Spleen (tissue), 11 donors: ENCODE measurements around the gene MGAT5. TPM values are rescaled to one million over a fixed set of nuclear protein-coding genes. Genes with fewer than 3 reads are reported as not detected.

Experiments
- DNase-seq: peaks from one replicate; pipeline ENCODE4 v3.0.0-alpha.2; 2020
- H3K27ac ChIP-seq, 8 donors: fragments of 200-600 bp; sonication (generic) in 7 of 8; 1 replicate in 4 of 8; 2 replicates in 4 of 8; pipeline versions ENCODE4 v1.5.0 to v1.8.0; 2016 to 2021; ENCODE audit warnings: inconsistent platforms in 4 of 8, mild to moderate bottlenecking in 4 of 8, moderate library complexity in 1 of 8
- H3K27me3 ChIP-seq, 7 donors: fragments of 200-600 bp; sonication (generic) in 6 of 7; replicated peaks in 1 of 7; 1 replicate in 4 of 7; 2 replicates in 3 of 7; pipeline versions ENCODE4 v1.5.0 to v1.8.0; 2016 to 2021; ENCODE audit warnings: inconsistent platforms in 3 of 7, mild to moderate bottlenecking in 1 of 7
- H3K36me3 ChIP-seq, 6 donors: fragments of 200-600 bp; sonication (generic) in 5 of 6; 1 replicate in 4 of 6; 2 replicates in 2 of 6; pipeline versions ENCODE4 v1.5.0 to v1.8.0; 2016 to 2021; ENCODE audit warnings: inconsistent platforms in 2 of 6
- H3K4me1 ChIP-seq, 6 donors: fragments of 200-600 bp; sonication (generic) in 5 of 6; 1 replicate in 3 of 6; 2 replicates in 3 of 6; pipeline versions ENCODE4 v1.5.0 to v1.8.0; 2016 to 2021; ENCODE audit warnings: inconsistent platforms in 3 of 6
- H3K4me3 ChIP-seq, 8 donors: fragments of 200-600 bp; sonication (generic) in 7 of 8; 1 replicate in 4 of 8; 2 replicates in 4 of 8; pipeline versions ENCODE4 v1.5.0 to v1.8.0; 2016 to 2021; ENCODE audit warnings: inconsistent platforms in 4 of 8, mild to moderate bottlenecking in 4 of 8, moderate library complexity in 2 of 8
- H3K9me3 ChIP-seq, 8 donors: fragments of 200-600 bp; sonication (generic) in 7 of 8; 1 replicate in 4 of 8; 2 replicates in 4 of 8; pipeline versions ENCODE4 v1.5.0 to v1.8.0; 2016 to 2021; ENCODE audit warnings: inconsistent platforms in 4 of 8
- CTCF ChIP-seq, 11 experiments: fragments of 200-600 bp in 7 of 11; fragments of 450-650 bp in 4 of 11; sonication (generic) in 4 of 11; IDR thresholded peaks in 8 of 11; conservative IDR thresholded peaks in 3 of 11; 1 replicate in 7 of 11; 2 replicates in 4 of 11; pipeline versions ENCODE4 v1.4.0 to v1.8.0; 2016 to 2021; ENCODE audit warnings: antibody characterized with exemption in 11 of 11, inconsistent platforms in 4 of 11, mild to moderate bottlenecking in 1 of 11
- POLR2A ChIP-seq, 3 donors: fragments of 450-650 bp; IDR thresholded peaks; one replicate each; pipeline ENCODE4 v1.5.1; 2017; ENCODE audit warnings: antibody characterized with exemption in 3 of 3, mild to moderate bottlenecking in 1 of 3
- POLR2AphosphoS5 ChIP-seq, 3 donors: sonication (generic); formaldehyde crosslinking; IDR thresholded peaks; one replicate each; pipeline ENCODE4 v1.5.1; 2017; ENCODE audit warnings: antibody characterized with exemption in 3 of 3
- WGBS, 5 donors: extraction: QIAGEN DNeasy Blood & Tissue Kit in 3 of 5; methylation state at CpG; one replicate each; pipeline versions ENCODE4 v1.1.5 to v1.1.7; 2013 to 2018; 5-methylcytosine and 5-hydroxymethylcytosine counted together
- intact Hi-C: fragments of 100-400 bp; cut with DNase I; formaldehyde crosslinking; loops from one replicate; pipeline ENCODE4 v1.15.0; 2023; ENCODE audit warnings: low total_unique reads
- polyA plus RNA-seq, 3 donors: library from polyadenylated mRNA; stranded (reverse); fragments of 200-250 nt; gene quantifications; one replicate each; pipeline ENCODE4 v1.2.1, GENCODE V29; 2013
- total RNA-seq, 7 donors: library from RNA; depleted of rRNA in 3 of 7; stranded (reverse); fragments of >200 nt in 3 of 7; fragmentation: NEBNext Ultra II Directional in 4 of 7; extraction: Animal tissue kit (Norgen Biotek cat#: 25700) in 4 of 7; gene quantifications; one replicate each; pipeline versions ENCODE4 v1.1.0 to v1.2.1, GENCODE V29; 2016 to 2021
- donor health status: healthy with polysubstance abuse.
- donor health status: DM: no; HTN: no; CAD: no; lungs with moderate emphysema.
- donor health status: DM: no; HTN: no; CAD: no.
- donor health status: Bipolar disorder and iron deficiency.
- donor health status: healthy.
- donor health status: DM: no; HTN: no; CAD: no.
- donor health status: DM: yes; HTN: yes; CAD: no.

Gene MGAT5
- total and polyA plus RNA-seq, 10 donors = 11.2 to 110 (median 91.9) TPM

DNA sequence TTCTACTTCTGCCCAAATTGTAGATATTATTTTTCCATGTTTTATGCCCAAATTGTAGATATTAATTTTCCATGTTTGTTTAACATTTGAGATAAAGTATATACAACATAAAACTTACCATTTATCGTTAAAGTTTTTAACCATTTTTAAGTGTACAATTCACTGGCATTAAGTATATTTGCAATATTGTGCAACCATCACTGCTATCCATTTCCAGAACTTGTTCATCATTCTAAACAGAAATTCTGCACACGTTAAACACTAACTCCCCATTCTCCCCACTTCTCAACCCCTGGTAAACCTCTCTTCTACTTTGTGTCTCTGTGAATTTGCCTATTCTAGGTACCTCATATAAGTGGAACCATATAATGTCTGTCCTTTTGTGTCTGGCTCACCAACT is 162.1 kb downstream of the MGAT5 start:
- Histone ChIP-seq H3K4me3 (no peak overlapping the region), H3K4me1 (peaks cover under 1 to 21% (median 13%) of the 10 kb centered on the region in 6 donors), H3K27ac (no peak overlapping the region), H3K36me3 (peaks cover 0 to 83% (median 22%) of the 10 kb centered on the region in 6 donors), H3K9me3 (no peaks in the 10 kb centered on the region), H3K27me3 (no peaks in the 10 kb centered on the region)
- DNase-seq = no peak
- WGBS, 5 donors = 87 to 97% (median 95%) methylated on average over 2 of the region's 2 CpGs
- TF ChIP-seq POLR2AphosphoS5 (IDR thresholded peaks at IDR 0.05) (no peak), POLR2A (IDR thresholded peaks at IDR 0.05) (no peak), CTCF (IDR thresholded peaks at IDR 0.05 in 8 of 11, conservative IDR thresholded peaks at IDR 0.05 in 3 of 11) (no peak)
- intact Hi-C loops = no loop called here

DNA sequence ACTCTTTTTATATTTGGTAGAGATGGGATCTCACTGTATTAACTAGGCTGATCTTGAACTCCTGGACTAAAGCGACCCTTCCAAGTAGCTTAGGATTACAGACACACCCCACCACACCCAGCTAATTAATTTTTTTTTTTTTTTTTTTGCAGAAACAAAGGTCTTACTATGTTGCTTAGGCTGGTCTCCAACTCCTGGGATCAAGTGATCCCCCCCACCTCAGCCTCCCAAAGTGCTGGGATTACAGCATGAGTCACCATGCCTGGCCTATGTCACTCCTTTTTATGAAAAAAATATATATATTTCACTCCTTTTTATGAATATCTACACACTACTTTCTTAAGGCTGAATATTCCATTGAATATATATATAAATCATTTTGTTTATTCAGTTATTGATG is 162.8 kb downstream of the MGAT5 start:
- no peak for TF ChIP-seq CTCF (IDR thresholded peaks at IDR 0.05 in 8 of 11, conservative IDR thresholded peaks at IDR 0.05 in 3 of 11)
- TF ChIP-seq POLR2A (IDR thresholded peaks at IDR 0.05) = no peak
- TF ChIP-seq POLR2AphosphoS5 (IDR thresholded peaks at IDR 0.05) = no peak
- peaks cover 0 to 21% (median 7%) of the 10 kb centered on the region in 6 donors for H3K4me1 ChIP-seq
- no peaks in the 10 kb centered on the region for H3K9me3 ChIP-seq
- intact Hi-C loops = no loop called here
- H3K4me3 ChIP-seq = no peak overlapping the region
- H3K27ac ChIP-seq = no peak overlapping the region
- H3K27me3 ChIP-seq = no peaks in the 10 kb centered on the region
- DNase-seq = no peak
- H3K36me3 ChIP-seq = peaks cover 0 to 89% (median 23%) of the 10 kb centered on the region in 6 donors
- WGBS, 5 donors = 97 to 100% (median 100%) methylated on average over 1 of the region's 1 CpG

- peaks cover 0 to 95% (median 28%) of the 10 kb centered on the region in 6 donors for H3K36me3 ChIP-seq
- no peaks in the 10 kb centered on the region for H3K9me3 ChIP-seq
- TF ChIP-seq CTCF (IDR thresholded peaks at IDR 0.05 in 8 of 11, conservative IDR thresholded peaks at IDR 0.05 in 3 of 11) = no peak
- TF ChIP-seq POLR2A (IDR thresholded peaks at IDR 0.05) = no peak
- TF ChIP-seq POLR2AphosphoS5 (IDR thresholded peaks at IDR 0.05) = no peak
- no peaks in the 10 kb centered on the region for H3K27me3 ChIP-seq
- 93 to 96% (median 94%) methylated on average over 5 of the region's 5 CpGs for whole genome bisulfite sequencing, 5 donors
- intact Hi-C loops = no loop called here
- peaks cover 0 to 19% (median 0%) of the 10 kb centered on the region in 6 donors for H3K4me1 ChIP-seq
- H3K27ac ChIP-seq = no peak overlapping the region
- no peak overlapping the region for H3K4me3 ChIP-seq
- no peak for DNase-seq
Measured at GRCh38 chr2:134417968-134418582, 164.2 kb downstream of the MGAT5 start.

GRCh38 chr2:134420259-134420658 is 166.4 kb downstream of the MGAT5 start:
- peaks cover 0 to 19% (median 0%) of the 10 kb centered on the region in 6 donors for H3K4me1 ChIP-seq
- peak overlapping the region in 2 of 8 donors; percentile 32 to 34 for H3K27ac ChIP-seq
- H3K27me3 ChIP-seq = no peaks in the 10 kb centered on the region
- intact Hi-C loops = no loop called here
- no peak overlapping the region for H3K4me3 ChIP-seq
- no peaks in the 10 kb centered on the region for H3K9me3 ChIP-seq
- DNase-seq = no peak
- peaks cover 0 to 94% (median 29%) of the 10 kb centered on the region in 6 donors for H3K36me3 ChIP-seq
- TF ChIP-seq POLR2AphosphoS5 (IDR thresholded peaks at IDR 0.05) (peak in 2 of 3 donors; percentile 27 to 35), CTCF (IDR thresholded peaks at IDR 0.05 in 8 of 11, conservative IDR thresholded peaks at IDR 0.05 in 3 of 11) (no peak)
- WGBS, 5 donors = 72 to 88% (median 79%) methylated on average over 7 of the region's 7 CpGs
